SK-N-MC (cell line): Measurements from ENCODE around the gene DDC.

Source experiments
- EZH2 ChIP-seq: fragments of 200-600 bp; sonication (generic); IDR thresholded peaks from one replicate; pipeline ENCODE4 v1.6.1; 2017; ENCODE audit warnings: antibody characterized with exemption
- POLR2AphosphoS5 ChIP-seq: IDR thresholded peaks from 2 replicates; pipeline ENCODE4 v1.6.1; 2012; ENCODE audit warnings: mild to moderate bottlenecking, low read depth, low read length, borderline replicate concordance

DNA sequence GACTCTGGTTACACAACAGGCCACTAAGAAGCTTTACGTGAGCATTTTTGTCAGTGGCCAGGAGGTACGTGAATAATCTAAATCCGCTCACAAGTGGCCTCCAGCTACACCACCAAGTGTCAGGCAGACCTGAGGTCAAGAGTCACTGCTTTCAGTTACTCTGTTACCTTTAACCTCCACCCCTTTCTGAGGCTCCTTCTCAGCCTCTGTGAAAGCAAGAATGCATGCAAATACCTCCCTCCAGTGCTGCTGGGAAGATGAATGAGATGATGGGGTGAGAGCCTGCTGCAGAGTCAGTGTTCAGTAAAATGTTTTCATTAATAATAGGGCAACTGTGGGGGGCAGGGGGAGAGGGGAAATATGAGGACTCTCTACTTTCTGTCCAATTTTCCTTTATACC is 11.2 kb downstream of the DDC start:
- TF ChIP-seq EZH2 (no peak), POLR2AphosphoS5 (no peak)
